PFSK-1 (cell line): ENCODE data around the gene UBN2.
A peak's percentile ranks its signal among the peaks of the same experiment; 100 is the strongest.

Source experiments
- FOXP2 ChIP-seq: optimal IDR thresholded peaks from 2 replicates; pipeline ENCODE3; 2011; ENCODE audit warnings: borderline replicate concordance, control low read depth, inconsistent platforms; ENCODE audit not compliant: insufficient read depth; ENCODE audit errors: extremely low read length, extremely low read depth
- POLR2AphosphoS5 ChIP-seq: IDR thresholded peaks from 2 replicates; pipeline ENCODE4 v1.6.1; 2012; ENCODE audit warnings: low read depth, mild to moderate bottlenecking, control low read depth, low read length, moderate library complexity
- REST ChIP-seq, 2 experiments: IDR thresholded peaks; 2 replicates each; pipeline versions ENCODE4 v1.6.1 to v1.8.0; 2011 to 2012; ENCODE audit warnings: low read depth in 2 of 2, low read length in 2 of 2, control low read depth in 1 of 2, inconsistent platforms in 1 of 2, mild to moderate bottlenecking in 1 of 2, moderate library complexity in 1 of 2; ENCODE audit not compliant: insufficient read depth in 1 of 2
- SIN3A ChIP-seq: IDR thresholded peaks from 2 replicates; pipeline ENCODE4 v1.6.1; 2012; ENCODE audit warnings: mild to moderate bottlenecking, low read length, moderate library complexity, borderline replicate concordance; ENCODE audit not compliant: insufficient read depth
- TAF1 ChIP-seq: IDR thresholded peaks from 2 replicates; pipeline ENCODE4 v1.6.1; 2012; ENCODE audit warnings: low read length, control low read depth, borderline replicate concordance; ENCODE audit not compliant: insufficient read depth

Gene UBN2

GRCh38 chr7:139231513-139232376 lies 708 bp downstream of the UBN2 start:
- TF ChIP-seq TAF1 (no peak), SIN3A (0 out of 2 replicates have a peak, but pooled peaks have one; percentile 31), POLR2AphosphoS5 (no peak), FOXP2 (no peak), REST (IDR thresholded peaks at IDR 0.05; ENCODE audit: insufficient read depth in 1 of 2, low read depth in 2 of 2, low read length in 2 of 2) (no peak)

DNA sequence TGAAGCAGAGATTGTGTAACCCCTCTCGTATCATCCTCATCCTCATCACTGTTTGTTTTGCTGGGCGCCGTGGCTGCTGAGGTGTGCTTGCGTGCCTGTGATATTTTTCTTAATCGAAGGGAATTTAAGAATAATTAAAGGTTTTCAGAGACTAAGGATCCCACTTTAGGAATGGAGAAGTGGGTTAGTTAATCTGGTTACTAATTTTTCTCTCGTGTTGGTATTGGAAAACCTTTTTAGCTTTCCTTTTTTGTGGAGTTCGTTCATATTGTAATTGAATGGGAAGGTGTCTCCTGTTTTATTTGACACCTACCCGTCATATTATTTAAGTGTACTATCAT lies 1.3 kb downstream of the UBN2 start:
- TF ChIP-seq FOXP2 (no peak), TAF1 (no peak), POLR2AphosphoS5 (no peak), SIN3A (no peak; the same call in 1 of the 2 replicates), REST (IDR thresholded peaks at IDR 0.05; ENCODE audit: insufficient read depth in 1 of 2, low read depth in 2 of 2, low read length in 2 of 2) (no peak)

GRCh38 chr7:139232904-139233303 lies 1.9 kb downstream of the UBN2 start:
- TF ChIP-seq REST (IDR thresholded peaks at IDR 0.05; ENCODE audit: insufficient read depth in 1 of 2, low read depth in 2 of 2, low read length in 2 of 2) (no peak), POLR2AphosphoS5 (no peak), TAF1 (no peak), FOXP2 (no peak), SIN3A (no peak)

DNA sequence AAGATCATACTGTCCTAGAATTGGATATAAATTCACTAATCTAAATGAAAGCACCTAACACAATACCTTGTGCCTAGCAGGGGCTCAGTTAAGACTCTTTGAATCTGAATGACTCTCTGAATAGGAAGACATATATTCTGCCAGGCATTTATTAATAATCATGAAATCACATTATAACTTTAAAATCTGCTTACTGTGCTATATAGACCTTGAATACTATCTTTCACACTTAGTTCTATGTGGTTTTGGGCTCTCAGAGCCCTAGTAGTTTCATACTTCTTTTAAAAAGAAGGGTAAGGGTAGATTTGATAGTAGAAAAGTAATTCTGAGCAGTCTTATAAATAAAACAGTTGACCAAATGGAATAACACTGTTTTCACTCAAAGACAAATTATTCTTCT lies 10.2 kb downstream of the UBN2 start:
- no peak for TF ChIP-seq SIN3A
- TF ChIP-seq REST (IDR thresholded peaks at IDR 0.05; ENCODE audit: insufficient read depth in 1 of 2, low read depth in 2 of 2, low read length in 2 of 2) = no peak
- no peak for TF ChIP-seq TAF1
- no peak for TF ChIP-seq POLR2AphosphoS5
- TF ChIP-seq FOXP2 = no peak
